GM11168 (cell line): Measurements from ENCODE around the gene ATMIN.

ENCODE experiments used
- in situ Hi-C: fragments of 300-500 bp; cut with MboI; formaldehyde crosslinking; loops from one replicate; pipeline ENCODE4 v1.12.0; 2022; ENCODE audit warnings: low sequenced_read_pairs; ENCODE audit not compliant: unreplicated experiment

Gene ATMIN

DNA sequence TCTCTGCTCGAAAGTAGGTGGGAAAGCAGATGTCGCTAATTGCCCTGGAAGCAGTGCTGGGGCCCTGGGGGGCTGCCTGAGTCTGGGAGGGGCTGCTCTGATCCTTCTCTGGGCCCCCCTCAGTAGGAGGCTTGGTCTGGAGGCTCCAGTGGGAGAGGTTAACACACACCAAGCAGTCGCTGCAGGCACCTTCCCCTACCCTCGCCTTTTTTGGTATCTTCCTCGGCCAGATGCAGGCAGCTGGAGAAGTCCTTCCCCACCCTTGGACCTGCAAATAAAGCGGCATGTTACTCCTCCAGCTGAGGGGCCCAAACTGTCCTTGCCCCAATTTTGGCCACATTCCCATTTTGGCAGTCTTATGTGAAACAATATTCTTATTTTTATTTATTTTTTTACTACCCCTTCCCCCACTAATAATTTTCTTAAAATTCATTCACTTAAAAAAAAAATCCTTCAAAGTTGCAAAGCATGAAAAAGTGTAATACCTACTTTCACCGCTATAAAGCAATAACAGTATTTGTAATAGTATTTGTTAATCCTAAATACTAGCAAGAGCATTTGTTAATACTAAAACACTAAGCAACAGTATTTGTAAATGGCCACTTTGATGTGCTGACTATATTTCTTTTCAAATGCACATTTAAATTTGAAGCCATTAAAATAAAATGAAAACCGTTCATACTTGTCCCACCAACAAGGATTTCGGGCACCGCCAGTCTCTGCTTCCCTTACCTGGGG lies 26.4 kb downstream of the ATMIN start:
- in situ Hi-C loops: no loop called here

DNA sequence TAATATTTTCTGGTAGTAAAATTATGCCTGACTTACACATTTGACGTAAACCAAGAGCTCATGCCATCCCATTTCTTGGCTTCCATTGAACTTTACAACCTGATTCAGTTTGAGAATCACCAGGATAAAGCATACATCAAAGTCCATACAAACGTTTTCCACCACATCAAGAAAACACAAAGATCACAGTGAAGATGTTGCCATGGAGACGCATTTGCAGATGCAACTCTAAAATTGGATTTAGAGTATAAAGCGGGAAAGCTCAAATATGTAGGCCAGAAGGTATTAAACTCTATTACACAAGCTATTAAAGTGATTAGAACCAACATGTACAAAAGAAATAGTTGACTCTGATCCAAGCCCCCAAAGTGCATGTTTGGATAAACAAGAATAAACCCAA lies 31.0 kb downstream of the ATMIN start:
- in situ Hi-C loops: no loop called here

DNA sequence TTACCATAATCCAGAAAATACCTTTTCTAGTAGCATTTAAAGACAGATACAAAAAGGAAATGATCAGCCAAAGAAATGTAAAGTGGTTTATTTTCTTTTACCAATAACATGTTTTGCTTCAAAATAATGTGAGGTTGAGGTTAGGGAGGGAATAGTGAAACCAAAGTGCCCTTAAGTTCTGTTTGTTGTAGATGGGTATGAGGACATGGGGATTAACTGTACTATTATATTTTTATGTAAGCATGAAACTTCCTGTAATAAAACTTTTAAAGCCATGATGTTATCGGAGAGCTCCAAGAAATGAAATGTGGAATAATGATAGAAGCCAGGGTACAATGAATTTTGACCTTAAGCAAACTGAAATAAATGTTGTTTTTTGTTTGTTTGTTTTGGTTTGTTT lies 31.5 kb downstream of the ATMIN start:
- in situ Hi-C loops: no loop called here

DNA sequence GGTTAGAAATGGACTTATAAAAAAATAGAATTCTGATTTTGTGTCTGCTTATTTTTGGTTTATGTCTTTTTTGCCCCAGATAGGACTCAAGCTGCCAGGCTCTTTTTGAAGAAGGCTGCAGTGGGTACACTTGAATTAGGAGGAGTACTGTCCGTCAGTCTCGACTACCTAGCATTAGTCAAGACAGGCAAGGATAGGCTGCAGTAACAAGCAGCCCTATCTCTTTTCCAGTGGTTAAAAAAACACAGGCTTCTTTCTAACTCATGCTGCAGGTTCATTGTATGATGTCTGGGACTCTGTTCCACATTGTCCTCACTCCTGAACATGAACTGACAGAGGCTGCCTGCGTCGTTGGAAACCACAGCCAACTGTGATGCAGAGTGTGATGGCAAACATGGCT lies 33.4 kb downstream of the ATMIN start:
- in situ Hi-C loops: no loop called here

DNA sequence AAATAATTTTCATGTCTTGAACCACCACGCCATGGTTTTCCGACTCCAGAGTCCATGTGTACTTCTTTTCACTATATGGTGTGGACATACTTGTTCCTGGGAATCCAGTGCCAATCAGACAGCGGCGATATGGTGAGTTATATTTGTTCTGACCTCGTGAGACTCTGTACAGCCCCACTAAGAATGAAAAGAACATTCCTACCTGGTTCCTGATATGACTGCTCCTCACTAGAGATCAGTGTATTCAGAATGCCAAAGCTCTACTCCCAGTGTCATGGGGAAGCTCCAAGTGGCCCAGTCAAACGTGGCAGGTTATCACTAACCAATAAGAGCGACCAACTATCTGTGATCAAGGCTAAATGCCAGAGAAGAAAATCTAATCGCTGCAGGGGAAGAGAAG lies 35.3 kb downstream of the ATMIN start:
- in situ Hi-C loops: no loop called here

DNA sequence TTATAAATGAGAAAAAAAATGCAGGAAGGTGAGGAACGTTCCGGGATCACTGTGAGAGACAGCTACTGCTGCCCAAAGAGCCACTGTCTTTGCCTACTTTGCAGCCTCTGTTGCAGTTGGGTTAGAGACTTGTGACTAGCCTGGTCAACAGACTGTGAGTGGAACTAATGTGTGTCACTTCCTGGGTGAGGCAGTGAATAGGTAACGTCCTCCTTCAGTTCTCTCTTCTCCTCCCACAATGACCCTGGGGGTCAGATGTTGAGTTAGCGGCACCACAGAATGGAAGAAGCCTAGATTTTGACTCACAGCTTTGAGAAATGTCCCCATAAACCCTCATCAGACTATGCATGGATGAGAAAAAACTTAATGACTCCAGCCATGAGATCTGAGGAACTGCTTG lies 36.2 kb downstream of the ATMIN start:
- in situ Hi-C loops: no loop called here

DNA sequence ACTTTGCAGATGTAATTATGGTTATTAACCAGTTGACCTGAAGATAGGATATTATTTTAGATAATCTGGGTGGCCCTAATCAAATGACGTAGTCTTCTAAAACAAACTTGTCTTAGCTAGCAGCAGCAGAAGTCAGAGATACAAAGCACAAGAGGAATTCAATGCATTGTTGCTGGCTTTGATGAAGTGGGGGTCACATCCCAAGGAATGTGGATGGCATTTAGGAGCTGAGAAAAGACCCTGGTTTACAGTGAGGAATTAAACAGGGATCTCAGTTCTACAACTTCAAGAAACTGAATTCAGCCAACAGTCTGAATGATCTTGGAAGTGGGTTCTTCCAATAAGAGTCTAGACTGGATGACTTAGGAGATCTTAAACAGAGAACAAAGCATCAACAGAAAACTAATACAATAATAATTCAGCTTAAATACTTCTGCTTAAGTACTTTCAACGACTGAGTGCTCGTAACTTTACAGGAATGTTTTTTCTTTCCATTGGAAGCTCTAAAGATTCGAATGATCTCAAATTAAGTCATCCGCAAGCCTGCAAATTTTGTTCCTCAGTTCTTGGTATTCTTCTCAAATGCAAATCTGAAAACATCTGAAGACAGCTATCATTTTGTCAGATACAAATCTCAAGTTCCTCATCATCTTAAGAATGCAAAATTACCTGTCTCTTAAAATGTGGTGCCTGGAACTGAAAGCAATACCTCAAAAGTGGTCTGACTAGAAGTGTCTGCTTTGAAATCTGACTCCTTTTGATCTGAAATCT lies 38.1 kb downstream of the ATMIN start:
- in situ Hi-C loops: no loop called here

DNA sequence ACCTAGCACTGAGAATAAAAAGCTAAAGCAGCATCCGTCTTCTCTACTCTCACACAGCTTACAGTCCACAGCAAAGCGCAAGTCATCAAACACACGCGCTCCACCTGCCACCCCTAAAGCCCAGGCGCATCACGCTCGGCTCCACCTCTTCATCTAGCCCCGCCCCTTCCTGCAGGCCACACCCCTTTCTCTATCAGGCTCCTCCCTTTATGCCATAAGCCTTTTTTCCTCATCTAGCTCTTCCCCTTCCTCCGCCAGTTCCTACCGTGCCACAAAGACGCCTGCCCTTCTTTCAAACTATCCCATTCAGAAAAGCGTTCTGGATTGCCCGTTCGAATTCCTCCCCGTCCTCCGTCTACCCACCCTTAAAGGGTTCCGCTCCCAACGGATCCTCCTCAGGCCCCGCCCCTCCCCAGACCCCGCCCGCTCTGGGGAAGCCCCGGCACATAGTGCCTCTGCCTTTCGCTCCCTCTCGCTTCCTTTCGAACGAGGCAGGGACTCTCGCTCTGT lies 41.0 kb downstream of the ATMIN start:
- in situ Hi-C loops: no loop called here

DNA sequence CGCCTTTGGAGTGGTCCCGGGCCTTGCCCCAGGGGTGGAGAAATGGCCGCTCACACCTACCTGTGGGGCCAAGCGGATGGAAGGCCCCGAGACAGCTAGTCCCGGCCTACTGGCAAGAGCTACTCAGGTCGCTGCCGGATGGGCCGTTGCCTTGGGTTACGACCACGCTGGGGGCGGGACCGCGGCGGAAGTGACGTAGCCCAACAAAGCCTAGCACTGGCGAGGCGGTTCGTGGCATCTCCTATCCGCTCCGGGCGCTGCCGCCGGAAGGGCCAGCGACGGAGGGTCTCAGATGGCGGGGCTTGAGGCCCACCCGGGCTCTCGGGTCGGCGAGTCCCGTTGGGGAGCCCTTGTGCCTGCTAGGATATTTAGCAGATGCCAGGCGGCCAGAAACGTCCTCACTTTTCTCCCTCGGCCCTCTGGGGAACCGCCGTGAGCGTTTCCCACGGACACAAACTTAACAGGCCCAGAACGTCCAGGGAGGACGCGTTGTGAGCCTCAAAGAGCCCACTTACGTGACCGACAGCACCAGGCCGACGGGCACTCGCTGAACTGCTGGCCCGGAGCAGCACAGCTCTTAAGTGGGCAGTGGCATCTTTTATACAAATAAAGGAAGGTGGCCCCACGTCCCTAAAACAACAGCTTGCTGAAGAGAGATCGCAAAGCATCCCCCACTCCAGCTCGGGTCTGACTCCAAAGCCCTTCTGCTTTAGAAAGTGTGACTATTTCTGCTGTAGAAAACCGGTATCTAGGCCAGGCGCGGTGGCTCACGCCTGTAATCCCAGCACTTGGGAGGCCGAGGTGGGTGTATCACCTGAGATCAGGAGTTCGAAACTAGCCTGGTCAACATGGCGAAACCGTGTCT lies 41.7 kb downstream of the ATMIN start, which contains the start of gene C16orf46:
Gene C16orf46, minus strand, starts transcription at position 163 of the 865 bp plus-strand sequence. CDS start 13,283 bp downstream, outside the sequence.
- in situ Hi-C loops: no loop called here

DNA sequence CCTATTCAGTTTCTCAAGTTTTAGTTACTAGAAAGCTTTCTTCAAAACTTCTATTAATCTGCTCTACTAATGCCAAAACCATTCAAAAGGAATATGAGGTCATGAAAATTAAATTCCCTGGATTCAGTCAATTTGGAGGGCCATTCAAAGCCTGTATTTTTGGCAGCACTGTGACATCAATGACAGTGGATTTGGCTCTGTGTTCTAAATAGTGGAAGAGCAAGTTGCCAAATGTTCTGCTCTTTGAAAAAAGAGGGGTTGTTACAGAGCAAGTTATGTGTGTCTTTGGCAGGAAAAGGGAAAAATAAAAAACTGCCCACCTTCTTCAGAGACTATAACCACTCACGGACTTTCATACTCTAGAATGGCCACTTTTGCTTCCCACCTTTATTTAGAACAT lies 44.6 kb downstream of the ATMIN start:
- in situ Hi-C loops: no loop called here

DNA sequence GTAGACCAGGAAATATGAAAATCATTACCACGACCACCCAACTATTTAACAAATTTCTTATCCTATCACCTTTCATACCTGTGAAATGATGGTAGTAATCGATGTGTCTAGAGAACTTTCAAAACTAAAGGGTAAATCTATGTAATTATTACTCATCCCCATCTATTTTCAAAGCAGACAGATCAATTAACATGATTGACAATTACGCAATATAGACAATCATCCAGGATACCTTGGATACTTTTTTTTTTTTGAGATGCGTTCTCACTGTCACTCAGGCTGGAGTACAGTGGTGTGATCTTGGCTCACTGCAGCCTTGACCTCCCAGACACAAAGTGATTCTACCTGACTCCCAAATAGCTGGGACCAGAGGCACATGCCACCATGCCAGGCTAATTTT lies 45.4 kb downstream of the ATMIN start:
- in situ Hi-C loops: no loop called here

DNA sequence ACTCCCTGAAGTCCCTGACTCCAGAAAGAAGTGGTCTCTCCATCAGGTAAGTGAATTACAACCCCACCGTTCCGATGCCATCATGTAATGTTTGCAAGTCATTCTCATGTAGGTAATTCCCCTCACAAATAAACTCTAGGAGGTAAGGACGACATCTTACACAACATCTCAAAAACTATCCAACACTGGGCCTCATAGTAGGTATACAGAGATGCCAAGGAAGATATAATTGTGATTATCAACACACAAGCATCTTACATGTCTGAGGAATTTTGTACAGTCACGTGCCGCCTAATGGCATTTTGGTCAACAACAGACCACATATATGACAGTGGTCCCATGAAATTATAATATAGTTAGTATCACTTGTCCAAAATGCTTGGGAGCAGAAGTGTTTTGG lies 53.2 kb downstream of the ATMIN start:
- in situ Hi-C loops: no loop called here

DNA sequence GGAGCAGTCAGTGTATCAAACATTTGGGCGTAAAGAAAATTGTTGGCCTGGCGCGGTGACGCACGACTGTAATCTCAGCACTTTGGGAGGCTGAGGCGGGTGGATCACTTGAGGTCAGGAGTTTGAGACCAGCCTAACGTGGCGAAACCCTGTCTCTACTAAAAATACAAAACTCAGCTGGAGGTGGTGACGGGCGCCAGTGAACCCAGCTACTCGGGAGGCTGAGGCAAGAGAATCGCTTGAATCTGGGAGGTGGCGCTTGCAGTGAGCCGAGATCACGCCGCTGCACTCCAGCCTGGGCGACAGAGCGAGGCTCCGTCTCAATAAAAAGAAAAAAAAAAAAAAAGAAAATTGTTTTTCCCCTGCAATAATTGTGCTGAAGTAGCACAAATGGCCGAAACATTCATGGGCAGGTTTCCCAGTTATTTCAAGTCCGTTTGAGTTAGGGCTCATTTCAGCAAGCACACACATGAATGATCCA lies 59.2 kb downstream of the ATMIN start:
- in situ Hi-C loops: no loop called here

DNA sequence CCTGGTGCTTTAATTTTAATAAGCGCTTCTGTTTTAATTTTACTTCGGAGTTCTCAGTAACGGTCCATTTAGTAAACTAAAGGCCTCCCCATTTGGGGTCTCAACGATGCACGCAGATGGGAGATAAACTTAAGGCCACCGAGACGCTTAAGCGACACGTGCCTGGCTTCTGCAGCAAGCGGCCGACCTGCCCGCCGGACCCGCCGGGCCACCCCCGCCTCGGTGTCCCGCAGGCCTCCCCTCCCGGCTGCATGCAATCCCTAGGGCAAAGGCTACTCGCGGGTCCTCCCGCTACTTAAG lies 60.0 kb downstream of the ATMIN start:
- in situ Hi-C loops: no loop called here

DNA sequence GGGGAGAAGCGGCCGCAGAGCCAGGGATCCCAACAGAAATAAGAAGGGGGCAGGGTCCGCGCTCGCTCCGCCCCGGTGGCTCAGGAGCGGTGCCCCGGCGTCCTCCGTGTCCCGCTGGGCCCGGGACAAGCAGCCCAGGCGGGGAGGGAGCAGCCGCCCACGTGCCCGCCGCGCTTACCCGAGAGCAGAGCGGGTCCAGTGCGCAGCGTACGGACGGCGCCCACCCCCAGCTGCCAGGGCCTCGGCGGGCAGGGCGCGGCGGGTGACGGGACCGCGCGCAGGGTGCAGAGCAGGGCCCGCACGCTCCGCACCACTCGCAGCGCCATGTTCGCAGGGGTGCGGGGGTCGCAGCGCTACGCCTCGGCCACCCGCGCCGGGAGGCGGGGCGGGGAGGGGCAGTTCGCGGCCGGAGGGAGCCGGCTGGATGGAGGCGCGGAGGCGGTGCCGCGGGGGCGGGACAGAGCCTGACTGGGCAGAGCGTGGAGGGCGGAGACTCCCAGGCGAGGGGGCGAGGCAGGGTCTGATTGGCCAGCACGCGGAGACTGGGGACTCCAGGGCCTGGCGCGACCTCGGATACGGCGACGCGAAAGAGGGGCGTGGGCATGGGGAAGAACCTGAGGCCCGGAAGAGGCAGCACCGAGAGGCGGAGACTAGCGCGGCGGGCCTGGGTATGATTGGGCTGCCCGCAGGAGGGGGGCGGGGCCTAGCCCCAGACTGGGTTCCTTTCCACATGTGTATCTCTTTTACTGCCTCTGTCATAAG lies 60.5 kb downstream of the ATMIN start, which contains the start of gene GCSH:
Gene GCSH, minus strand, starts transcription at position 443 of the 762 bp plus-strand sequence. Its CDS starts 117 bp downstream, at position 326.
- in situ Hi-C loops: no loop called here

DNA sequence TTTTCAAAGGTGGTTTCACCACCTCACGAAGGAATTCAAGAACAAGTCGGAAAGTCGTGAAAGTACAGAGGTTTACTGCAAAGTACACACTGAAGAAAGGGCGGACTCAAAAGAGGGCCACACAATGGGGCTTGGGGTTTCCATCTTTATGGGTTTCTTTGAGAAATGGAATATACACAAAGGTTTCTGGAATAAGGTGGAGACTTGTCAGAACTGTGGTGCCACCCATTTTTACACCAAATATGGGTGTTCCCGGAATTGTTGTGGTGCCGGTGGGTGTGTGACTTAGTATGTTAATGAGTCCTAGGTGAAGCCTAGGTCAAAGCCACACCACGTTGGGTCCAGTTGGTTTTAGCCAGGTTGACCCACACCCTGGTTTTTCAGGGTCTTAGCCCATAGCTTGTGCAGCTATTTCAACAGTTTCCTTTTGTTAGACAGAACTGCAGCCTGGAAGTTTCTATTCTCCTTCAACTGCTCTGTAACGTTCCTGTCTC lies 61.1 kb downstream of the ATMIN start:
- in situ Hi-C loops: no loop called here
